SK-N-SH (cell line): ENCODE data around the gene C1QTNF8. TPM values are rescaled to one million over a fixed set of nuclear protein-coding genes. Genes with fewer than 3 reads are reported as not detected.

Experiments
- CTCF ChIA-PET: fragments of 300-600, 350-600 bp; formaldehyde crosslinking; extraction: SDS; loops from one replicate; lab custom pipeline; 2021; lab: Yijun Ruan, JAX
- POLR2A ChIA-PET: fragments of 350-600 bp; sonication (Branson Sonifier 250); formaldehyde crosslinking; extraction: SDS; loops from one replicate; lab custom pipeline; 2020; ENCODE audit warnings: antibody characterized with exemption, inconsistent platforms; lab: Yijun Ruan, JAX
- DNase-seq: peaks from one replicate; pipeline ENCODE4 v3.0.0; 2012
- H2AFZ ChIP-seq: fragments of 200-600 bp; sonication (generic); 2 replicates; pipeline ENCODE4 v1.8.1; 2016; ENCODE audit warnings: antibody characterized with exemption, mild to moderate bottlenecking, low read depth
- H3F3A ChIP-seq: fragments of 200-600 bp; sonication (generic); replicated peaks from 2 replicates; pipeline ENCODE3; 2016; ENCODE audit warnings: antibody characterized with exemption, mild to moderate bottlenecking; ENCODE audit not compliant: insufficient read depth
- H3K27ac ChIP-seq, 2 experiments: fragments of 200-500 bp in 1 of 2; fragments of 200-600 bp in 1 of 2; sonication (Bioruptor generic) in 1 of 2; sonication (generic), shearing (Covaris generic) in 1 of 2; 2 replicates each; pipeline versions ENCODE4 v1.5.1 to v1.6.1; 2014 to 2016; ENCODE audit warnings: low read depth in 2 of 2, inconsistent platforms in 1 of 2, low read length in 1 of 2, mild to moderate bottlenecking in 1 of 2, mixed read lengths in 1 of 2
- H3K27me3 ChIP-seq: fragments of 200-600 bp; sonication (generic), shearing (Covaris generic); 2 replicates; pipeline ENCODE4 v1.6.1; 2016; ENCODE audit warnings: mixed run types; ENCODE audit not compliant: insufficient read depth
- H3K36me3 ChIP-seq, 2 experiments: fragments of 200-500 bp in 1 of 2; fragments of 200-600 bp in 1 of 2; sonication (Bioruptor generic) in 1 of 2; sonication (generic) in 1 of 2; replicated peaks in 1 of 2; 2 replicates each; pipeline versions ENCODE3 to v1.5.1; 2014 to 2016; ENCODE audit warnings: low read length in 1 of 2, mild to moderate bottlenecking in 1 of 2; ENCODE audit not compliant: insufficient read depth in 2 of 2, control insufficient read depth in 1 of 2
- H3K4me1 ChIP-seq, 2 experiments: fragments of 200-500 bp in 1 of 2; fragments of 200-600 bp in 1 of 2; sonication (Bioruptor generic) in 1 of 2; sonication (generic), shearing (Covaris generic) in 1 of 2; 2 replicates each; pipeline versions ENCODE4 v1.5.1 to v1.6.1; 2014 to 2016; ENCODE audit warnings: low read depth in 1 of 2, low read length in 1 of 2, mixed run types in 1 of 2; ENCODE audit not compliant: insufficient read depth in 2 of 2, control insufficient read depth in 1 of 2
- H3K4me2 ChIP-seq: fragments of 200-600 bp; sonication (generic), shearing (Covaris generic); 2 replicates; pipeline ENCODE4 v1.6.1; 2017; ENCODE audit warnings: mixed run types
- H3K4me3 ChIP-seq, 2 experiments: fragments of 200-500 bp in 1 of 2; fragments of 200-600 bp in 1 of 2; sonication (Bioruptor generic) in 1 of 2; sonication (generic), shearing (Covaris generic) in 1 of 2; 2 replicates each; pipeline versions ENCODE4 v1.5.1 to v1.8.1; 2014 to 2016; ENCODE audit warnings: low read depth in 2 of 2, inconsistent platforms in 1 of 2, low read length in 1 of 2, mild to moderate bottlenecking in 1 of 2, mixed read lengths in 1 of 2, moderate library complexity in 1 of 2
- H3K79me2 ChIP-seq: fragments of 200-600 bp; sonication (generic); 2 replicates; pipeline ENCODE4 v1.8.1; 2017; ENCODE audit warnings: mild to moderate bottlenecking; ENCODE audit not compliant: insufficient read depth
- H3K9ac ChIP-seq: fragments of 200-600 bp; sonication (generic); 2 replicates; pipeline ENCODE4 v1.6.1; 2017; ENCODE audit warnings: mixed run types
- H3K9me2 ChIP-seq: fragments of 200-600 bp; sonication (generic); 2 replicates; pipeline ENCODE4 v1.6.1; 2017; ENCODE audit warnings: mixed run types
- H3K9me3 ChIP-seq: fragments of 200-600 bp; sonication (generic); 2 replicates; pipeline ENCODE4 v1.6.1; 2017; ENCODE audit warnings: mixed run types, mild to moderate bottlenecking, moderate library complexity
- H4K20me1 ChIP-seq: fragments of 200-600 bp; sonication (generic); 2 replicates; pipeline ENCODE4 v1.6.1; 2017; ENCODE audit warnings: mild to moderate bottlenecking, mixed run types; ENCODE audit not compliant: insufficient read depth
- ELF1 ChIP-seq: IDR thresholded peaks from 2 replicates; pipeline ENCODE4 v1.4.0; 2012
- EP300 ChIP-seq, 2 experiments: IDR thresholded peaks; 2 replicates each; pipeline versions ENCODE4 v1.4.0 to v1.6.1; 2012; ENCODE audit warnings: borderline replicate concordance in 1 of 2, low read depth in 1 of 2, low read length in 1 of 2
- EZH2phosphoT487 ChIP-seq: fragments of 200-600 bp; sonication (generic); IDR thresholded peaks from 2 replicates; pipeline ENCODE4 v1.6.1; 2017; ENCODE audit warnings: low read depth, mixed run types, mild to moderate bottlenecking, antibody characterized with exemption, moderate library complexity, borderline replicate concordance
- FOSL2 ChIP-seq: IDR thresholded peaks from 2 replicates; pipeline ENCODE4 v1.4.0; 2012; ENCODE audit warnings: low read depth, mild to moderate bottlenecking, moderate library complexity, borderline replicate concordance
- FOXJ3 ChIP-seq: sonication (generic); formaldehyde crosslinking; IDR thresholded peaks from 2 replicates; pipeline ENCODE4 v1.5.1; 2020; ENCODE audit warnings: mild to moderate bottlenecking, missing genetic modification reagents
- FOXM1 ChIP-seq: IDR thresholded peaks from 2 replicates; pipeline ENCODE4 v1.4.0; 2012; ENCODE audit warnings: low read depth, mild to moderate bottlenecking
- GABPA ChIP-seq: IDR thresholded peaks from 2 replicates; pipeline ENCODE4 v1.4.0; 2012; ENCODE audit warnings: low read depth, mild to moderate bottlenecking
- GATA2 ChIP-seq: sonication (generic); formaldehyde crosslinking; IDR thresholded peaks from 2 replicates; pipeline ENCODE4 v1.5.0; 2020; ENCODE audit warnings: mild to moderate bottlenecking, missing genetic modification reagents
- JUND ChIP-seq: IDR thresholded peaks from 2 replicates; pipeline ENCODE4 v1.4.0; 2012
- MXI1 ChIP-seq: IDR thresholded peaks from 2 replicates; pipeline ENCODE4 v1.6.1; 2012; ENCODE audit warnings: mild to moderate bottlenecking, low read depth, low read length, improper control_type of control experiment
- NFIC ChIP-seq: IDR thresholded peaks from 2 replicates; pipeline ENCODE4 v1.4.0; 2012; ENCODE audit warnings: borderline replicate concordance
- NRF1 ChIP-seq: IDR thresholded peaks from 2 replicates; pipeline ENCODE4 v1.6.1; 2012; ENCODE audit warnings: low read depth, mild to moderate bottlenecking, low read length
- POLR2AphosphoS5 ChIP-seq: IDR thresholded peaks from 2 replicates; pipeline ENCODE4 v1.6.1; 2012; ENCODE audit warnings: low read depth, low read length
- RCOR1 ChIP-seq: fragments of 150-350 bp; IDR thresholded peaks from 2 replicates; pipeline ENCODE4 v1.6.1; 2017; ENCODE audit warnings: antibody characterized with exemption, low read length
- RFX5 ChIP-seq: IDR thresholded peaks from 2 replicates; pipeline ENCODE4 v1.6.1; 2012; ENCODE audit warnings: mild to moderate bottlenecking, improper control_type of control experiment, low read length
- SMC3 ChIP-seq: IDR thresholded peaks from 2 replicates; pipeline ENCODE4 v1.6.1; 2012; ENCODE audit warnings: low read depth, low read length, improper control_type of control experiment
- TAF1 ChIP-seq: IDR thresholded peaks from 2 replicates; pipeline ENCODE4 v1.6.1; 2012; ENCODE audit warnings: low read depth, mild to moderate bottlenecking, low read length, moderate library complexity, borderline replicate concordance
- TCF12 ChIP-seq: IDR thresholded peaks from 2 replicates; pipeline ENCODE4 v1.4.0; 2012
- TEAD4 ChIP-seq: IDR thresholded peaks from 2 replicates; pipeline ENCODE4 v1.4.0; 2012; ENCODE audit warnings: mild to moderate bottlenecking, borderline replicate concordance; ENCODE audit not compliant: insufficient read depth
- YY1 ChIP-seq: IDR thresholded peaks from 2 replicates; pipeline ENCODE4 v1.4.0; 2012; ENCODE audit warnings: low read depth, mild to moderate bottlenecking
- WGBS: methylation state at CpG from one replicate; pipeline ENCODE4 v1.1.6; 2017; ENCODE audit warnings: low lambda C conversion rate; 5-methylcytosine and 5-hydroxymethylcytosine counted together
- polyA plus RNA-seq, 3 experiments: library from polyadenylated mRNA; depleted of rRNA; stranded (reverse); fragments of >200 nt; gene quantifications; 2 replicates each; pipeline ENCODE4 v1.2.3, GENCODE V29; 2012
- TF ChIP-seq, protein P1 (sequence below): IDR thresholded peaks from 2 replicates; pipeline ENCODE4 v1.4.0; 2012; ENCODE audit warnings: low read depth, borderline replicate concordance
- TF ChIP-seq, protein P2 (sequence below): fragments of 200-600 bp; sonication (generic); IDR thresholded peaks from 2 replicates; pipeline ENCODE4 v1.6.1; 2017; ENCODE audit warnings: antibody characterized with exemption, mild to moderate bottlenecking, moderate library complexity
- TF ChIP-seq, protein P3 (sequence below): IDR thresholded peaks from 2 replicates; pipeline ENCODE4 v1.6.1; 2012; ENCODE audit warnings: mild to moderate bottlenecking, low read depth, low read length, moderate library complexity
- TF ChIP-seq, protein P4 (sequence below): IDR thresholded peaks from 2 replicates; pipeline ENCODE4; 2012
- TF ChIP-seq, protein P5 (sequence below): IDR thresholded peaks from 2 replicates; pipeline ENCODE4 v1.4.0; 2012; ENCODE audit warnings: low read depth

The C1QTNF8 gene
- polyA plus RNA-seq, 1 of the 3 experiments (the other 2 are of a cell fraction), result not detected

DNA sequence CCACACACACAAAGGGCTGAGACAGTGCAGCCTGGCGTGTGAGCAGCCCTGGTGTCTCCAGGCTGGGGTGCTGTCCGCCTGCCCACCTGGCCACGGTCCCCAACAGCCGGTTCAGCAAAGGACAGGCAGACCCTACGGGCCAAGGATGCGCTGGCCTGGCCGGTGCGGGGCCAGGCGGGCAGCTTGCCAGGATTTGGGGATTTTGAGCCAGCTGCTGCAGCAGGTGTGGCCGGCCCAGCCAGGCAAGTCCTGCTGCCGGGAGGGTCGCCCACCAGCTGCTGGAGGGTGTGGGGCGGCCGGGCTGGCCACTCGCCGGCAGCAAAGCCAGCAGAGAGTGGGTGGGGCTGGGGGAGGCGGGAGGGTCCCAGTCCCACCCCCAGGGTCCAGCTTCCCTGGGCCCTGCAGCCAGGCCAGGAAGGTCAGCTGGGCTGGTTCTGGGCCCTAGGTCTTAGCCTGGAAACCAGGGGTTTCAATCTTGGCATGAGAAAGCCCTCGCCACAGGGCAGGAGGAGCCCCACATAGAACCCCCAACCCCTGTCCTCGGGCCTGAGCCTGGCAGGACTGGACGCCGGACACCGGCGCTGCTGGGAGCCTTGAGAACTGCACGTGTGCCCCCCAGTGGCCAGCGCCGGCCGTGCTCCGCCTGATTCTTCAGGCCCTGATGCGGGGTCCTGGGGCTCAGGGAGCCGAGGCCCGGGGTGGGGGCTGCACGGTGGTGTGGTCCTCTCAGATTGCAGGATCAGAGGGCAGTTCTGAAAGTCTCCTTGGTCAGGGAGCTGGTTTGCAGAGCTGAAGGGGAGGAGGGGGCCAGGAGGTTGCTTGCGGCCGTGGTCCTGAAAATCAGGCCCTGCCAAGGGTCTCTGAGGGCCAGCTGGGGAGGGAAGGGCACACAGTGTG lies 41.1 kb downstream of the C1QTNF8 start:
- ChIA-PET POLR2A (no interaction called here), CTCF (interaction anchor here (0.6 to 5.5 kb wide), 33 partner anchors 10 to 348 kb away, joined by 3 to 76 read pairs (median 4); partner anchors contain the start of genes C1QTNF8, CIAO3 and GNG13)
- H2AFZ ChIP-seq, result no peak overlapping the region
- no peaks in the 10 kb centered on the region for H3K9me2 ChIP-seq
- H3K36me3 ChIP-seq, result no peaks in the 10 kb centered on the region
- H3K9ac ChIP-seq, result no peak overlapping the region
- H3K79me2 ChIP-seq, result no peaks in the 10 kb centered on the region
- peak overlapping the region in 1 of 2 experiments; percentile 46; a peak in 1 of 4 replicates for H3K4me3 ChIP-seq
- peaks cover 26% of the 10 kb centered on the region for H3K27me3 ChIP-seq
- 8% methylated on average over 20 of the region's 34 CpGs for WGBS
- no peaks in the 10 kb centered on the region for H3K9me3 ChIP-seq
- H3K4me2 ChIP-seq, result no peak overlapping the region
- H3K4me1 ChIP-seq, result no peaks in the 10 kb centered on the region; a peak in 1 of 4 replicates
- H3K27ac ChIP-seq, result no peak overlapping the region
- no peaks in the 10 kb centered on the region for H4K20me1 ChIP-seq
- no peaks in the 10 kb centered on the region for H3F3A ChIP-seq
- peak; percentile 91 for DNase-seq
- peak; percentile 81 for TF ChIP-seq SMC3
- TF ChIP-seq, protein P1, sequence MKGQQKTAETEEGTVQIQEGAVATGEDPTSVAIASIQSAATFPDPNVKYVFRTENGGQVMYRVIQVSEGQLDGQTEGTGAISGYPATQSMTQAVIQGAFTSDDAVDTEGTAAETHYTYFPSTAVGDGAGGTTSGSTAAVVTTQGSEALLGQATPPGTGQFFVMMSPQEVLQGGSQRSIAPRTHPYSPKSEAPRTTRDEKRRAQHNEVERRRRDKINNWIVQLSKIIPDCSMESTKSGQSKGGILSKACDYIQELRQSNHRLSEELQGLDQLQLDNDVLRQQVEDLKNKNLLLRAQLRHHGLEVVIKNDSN, result no peak
- no peak for TF ChIP-seq RCOR1
- no peak for TF ChIP-seq GABPA
- no peak for TF ChIP-seq EP300 (IDR thresholded peaks at IDR 0.05; ENCODE audit: borderline replicate concordance in 1 of 2, low read depth in 1 of 2, low read length in 1 of 2)
- TF ChIP-seq NRF1, result no peak
- no peak for TF ChIP-seq TAF1
- no peak for TF ChIP-seq NFIC
- no peak for TF ChIP-seq FOSL2
- TF ChIP-seq, protein P2, sequence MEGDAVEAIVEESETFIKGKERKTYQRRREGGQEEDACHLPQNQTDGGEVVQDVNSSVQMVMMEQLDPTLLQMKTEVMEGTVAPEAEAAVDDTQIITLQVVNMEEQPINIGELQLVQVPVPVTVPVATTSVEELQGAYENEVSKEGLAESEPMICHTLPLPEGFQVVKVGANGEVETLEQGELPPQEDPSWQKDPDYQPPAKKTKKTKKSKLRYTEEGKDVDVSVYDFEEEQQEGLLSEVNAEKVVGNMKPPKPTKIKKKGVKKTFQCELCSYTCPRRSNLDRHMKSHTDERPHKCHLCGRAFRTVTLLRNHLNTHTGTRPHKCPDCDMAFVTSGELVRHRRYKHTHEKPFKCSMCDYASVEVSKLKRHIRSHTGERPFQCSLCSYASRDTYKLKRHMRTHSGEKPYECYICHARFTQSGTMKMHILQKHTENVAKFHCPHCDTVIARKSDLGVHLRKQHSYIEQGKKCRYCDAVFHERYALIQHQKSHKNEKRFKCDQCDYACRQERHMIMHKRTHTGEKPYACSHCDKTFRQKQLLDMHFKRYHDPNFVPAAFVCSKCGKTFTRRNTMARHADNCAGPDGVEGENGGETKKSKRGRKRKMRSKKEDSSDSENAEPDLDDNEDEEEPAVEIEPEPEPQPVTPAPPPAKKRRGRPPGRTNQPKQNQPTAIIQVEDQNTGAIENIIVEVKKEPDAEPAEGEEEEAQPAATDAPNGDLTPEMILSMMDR, result peak; percentile 78
- no peak for TF ChIP-seq TCF12
- TF ChIP-seq, protein P3, sequence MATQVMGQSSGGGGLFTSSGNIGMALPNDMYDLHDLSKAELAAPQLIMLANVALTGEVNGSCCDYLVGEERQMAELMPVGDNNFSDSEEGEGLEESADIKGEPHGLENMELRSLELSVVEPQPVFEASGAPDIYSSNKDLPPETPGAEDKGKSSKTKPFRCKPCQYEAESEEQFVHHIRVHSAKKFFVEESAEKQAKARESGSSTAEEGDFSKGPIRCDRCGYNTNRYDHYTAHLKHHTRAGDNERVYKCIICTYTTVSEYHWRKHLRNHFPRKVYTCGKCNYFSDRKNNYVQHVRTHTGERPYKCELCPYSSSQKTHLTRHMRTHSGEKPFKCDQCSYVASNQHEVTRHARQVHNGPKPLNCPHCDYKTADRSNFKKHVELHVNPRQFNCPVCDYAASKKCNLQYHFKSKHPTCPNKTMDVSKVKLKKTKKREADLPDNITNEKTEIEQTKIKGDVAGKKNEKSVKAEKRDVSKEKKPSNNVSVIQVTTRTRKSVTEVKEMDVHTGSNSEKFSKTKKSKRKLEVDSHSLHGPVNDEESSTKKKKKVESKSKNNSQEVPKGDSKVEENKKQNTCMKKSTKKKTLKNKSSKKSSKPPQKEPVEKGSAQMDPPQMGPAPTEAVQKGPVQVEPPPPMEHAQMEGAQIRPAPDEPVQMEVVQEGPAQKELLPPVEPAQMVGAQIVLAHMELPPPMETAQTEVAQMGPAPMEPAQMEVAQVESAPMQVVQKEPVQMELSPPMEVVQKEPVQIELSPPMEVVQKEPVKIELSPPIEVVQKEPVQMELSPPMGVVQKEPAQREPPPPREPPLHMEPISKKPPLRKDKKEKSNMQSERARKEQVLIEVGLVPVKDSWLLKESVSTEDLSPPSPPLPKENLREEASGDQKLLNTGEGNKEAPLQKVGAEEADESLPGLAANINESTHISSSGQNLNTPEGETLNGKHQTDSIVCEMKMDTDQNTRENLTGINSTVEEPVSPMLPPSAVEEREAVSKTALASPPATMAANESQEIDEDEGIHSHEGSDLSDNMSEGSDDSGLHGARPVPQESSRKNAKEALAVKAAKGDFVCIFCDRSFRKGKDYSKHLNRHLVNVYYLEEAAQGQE, result no peak
- TF ChIP-seq YY1, result no peak
- no peak for TF ChIP-seq JUND
- TF ChIP-seq RFX5, result no peak
- no peak for TF ChIP-seq MXI1
- no peak for TF ChIP-seq ELF1
- TF ChIP-seq FOXJ3 (CRISPR knock-in tag), result no peak
- TF ChIP-seq FOXM1, result no peak
- TF ChIP-seq TEAD4, result no peak
- no peak for TF ChIP-seq EZH2phosphoT487
- TF ChIP-seq GATA2 (CRISPR knock-in tag), result no peak
- TF ChIP-seq, protein P4, sequence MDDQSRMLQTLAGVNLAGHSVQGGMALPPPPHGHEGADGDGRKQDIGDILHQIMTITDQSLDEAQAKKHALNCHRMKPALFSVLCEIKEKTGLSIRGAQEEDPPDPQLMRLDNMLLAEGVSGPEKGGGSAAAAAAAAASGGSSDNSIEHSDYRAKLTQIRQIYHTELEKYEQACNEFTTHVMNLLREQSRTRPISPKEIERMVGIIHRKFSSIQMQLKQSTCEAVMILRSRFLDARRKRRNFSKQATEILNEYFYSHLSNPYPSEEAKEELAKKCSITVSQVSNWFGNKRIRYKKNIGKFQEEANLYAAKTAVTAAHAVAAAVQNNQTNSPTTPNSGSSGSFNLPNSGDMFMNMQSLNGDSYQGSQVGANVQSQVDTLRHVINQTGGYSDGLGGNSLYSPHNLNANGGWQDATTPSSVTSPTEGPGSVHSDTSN, result no peak
- no peak for TF ChIP-seq POLR2AphosphoS5
- TF ChIP-seq, protein P5, sequence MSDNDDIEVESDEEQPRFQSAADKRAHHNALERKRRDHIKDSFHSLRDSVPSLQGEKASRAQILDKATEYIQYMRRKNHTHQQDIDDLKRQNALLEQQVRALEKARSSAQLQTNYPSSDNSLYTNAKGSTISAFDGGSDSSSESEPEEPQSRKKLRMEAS, result 0 out of 2 replicates have a peak, but pooled peaks have one; percentile 14
